Measurements from ENCODE around the gene MAD2L1.

- TF ChIP-seq POLR2A (IDR thresholded peaks at IDR 0.05) (no peak), CTCF (IDR thresholded peaks at IDR 0.05) (no peak)
These were observed 12.7 kb downstream of the MAD2L1 start for GRCh38 chr4:120053911-120054310.

Measured in gastroesophageal sphincter (tissue), 3 donors.